Parathyroid adenoma (tissue), 2 donors: ENCODE results near the gene TRPV2.

ENCODE experiments used
- H2AFZ ChIP-seq: fragments of 300-600 bp; sonication (generic); one replicate; pipeline ENCODE4 v1.7.0; 2017; ENCODE audit warnings: antibody characterized with exemption, mild to moderate bottlenecking
- H3K27ac ChIP-seq: fragments of 300-600 bp; sonication (generic); one replicate; pipeline ENCODE4 v1.7.0; 2017
- H3K27me3 ChIP-seq: fragments of 300-600 bp; sonication (generic); one replicate; pipeline ENCODE4 v1.7.0; 2017; ENCODE audit warnings: low read length; ENCODE audit not compliant: control insufficient read depth, insufficient read depth
- H3K36me3 ChIP-seq: fragments of 300-600 bp; sonication (generic); one replicate; pipeline ENCODE4 v1.7.0; 2017; ENCODE audit warnings: low read length; ENCODE audit not compliant: control insufficient read depth, insufficient read depth
- H3K4me1 ChIP-seq: fragments of 300-600 bp; sonication (generic); one replicate; pipeline ENCODE4 v1.7.0; 2017; ENCODE audit warnings: control low read depth
- H3K4me2 ChIP-seq: fragments of 300-600 bp; sonication (generic); one replicate; pipeline ENCODE4 v1.7.0; 2017; ENCODE audit warnings: low read length
- H3K4me3 ChIP-seq: fragments of 300-600 bp; sonication (generic); one replicate; pipeline ENCODE4 v1.7.0; 2017; ENCODE audit warnings: low read depth, low read length
- H3K79me2 ChIP-seq: fragments of 300-600 bp; sonication (generic); one replicate; pipeline ENCODE4 v1.7.0; 2017; ENCODE audit warnings: control low read depth
- H3K9ac ChIP-seq: fragments of 300-600 bp; sonication (generic); one replicate; pipeline ENCODE4 v1.7.0; 2017; ENCODE audit warnings: mild to moderate bottlenecking
- H3K9me3 ChIP-seq: fragments of 300-600 bp; sonication (generic); one replicate; pipeline ENCODE4 v1.7.0; 2017; ENCODE audit warnings: low read length; ENCODE audit not compliant: control insufficient read depth
- CTCF ChIP-seq: fragments of 300-600 bp; sonication (generic); IDR thresholded peaks from one replicate; pipeline ENCODE4 v1.7.0; 2017; ENCODE audit warnings: antibody characterized with exemption, mild to moderate bottlenecking
- donor health status: primary hyperparathyroidism.

The TRPV2 gene

GRCh38 chr17:16480995-16481394, 65.6 kb downstream of the TRPV2 start:
- no peaks in the 10 kb centered on the region for H3K9me3 ChIP-seq
- no peak overlapping the region for H3K27ac ChIP-seq
- TF ChIP-seq CTCF = no peak
- no peak overlapping the region for H3K4me2 ChIP-seq
- H3K4me3 ChIP-seq = no peak overlapping the region
- H3K9ac ChIP-seq = no peak overlapping the region
- no peaks in the 10 kb centered on the region for H3K36me3 ChIP-seq
- peaks cover 3% of the 10 kb centered on the region for H3K79me2 ChIP-seq
- H3K27me3 ChIP-seq = no peaks in the 10 kb centered on the region
- no peak overlapping the region for H2AFZ ChIP-seq
- H3K4me1 ChIP-seq = no peaks in the 10 kb centered on the region

GRCh38 chr17:16482253-16482652, 66.9 kb downstream of the TRPV2 start:
- H3K27me3 ChIP-seq = no peaks in the 10 kb centered on the region
- H3K4me2 ChIP-seq = no peak overlapping the region
- peaks cover 12% of the 10 kb centered on the region for H3K4me1 ChIP-seq
- no peak overlapping the region for H3K27ac ChIP-seq
- H3K9me3 ChIP-seq = no peaks in the 10 kb centered on the region
- no peaks in the 10 kb centered on the region for H3K36me3 ChIP-seq
- H3K4me3 ChIP-seq = no peak overlapping the region
- H2AFZ ChIP-seq = no peak overlapping the region
- H3K9ac ChIP-seq = no peak overlapping the region
- H3K79me2 ChIP-seq = peaks cover 3% of the 10 kb centered on the region
- TF ChIP-seq CTCF = no peak

GRCh38 chr17:16483021-16483645, 67.8 kb downstream of the TRPV2 start:
- Histone ChIP-seq H3K4me3 (no peak overlapping the region), H3K27ac (no peak overlapping the region), H3K79me2 (peaks cover 3% of the 10 kb centered on the region), H3K4me2 (no peak overlapping the region), H3K9me3 (no peaks in the 10 kb centered on the region), H2AFZ (no peak overlapping the region), H3K36me3 (no peaks in the 10 kb centered on the region), H3K4me1 (peaks cover 13% of the 10 kb centered on the region), H3K9ac (no peak overlapping the region), H3K27me3 (no peaks in the 10 kb centered on the region)
- no peak for TF ChIP-seq CTCF

GRCh38 chr17:16484445-16485175, 69.2 kb downstream of the TRPV2 start:
- H3K9me3 ChIP-seq = no peaks in the 10 kb centered on the region
- no peak for TF ChIP-seq CTCF
- no peak overlapping the region for H3K9ac ChIP-seq
- no peak overlapping the region for H2AFZ ChIP-seq
- peaks cover 3% of the 10 kb centered on the region for H3K79me2 ChIP-seq
- H3K4me2 ChIP-seq = no peak overlapping the region
- H3K27ac ChIP-seq = no peak overlapping the region
- H3K4me1 ChIP-seq = peaks cover 20% of the 10 kb centered on the region
- no peak overlapping the region for H3K4me3 ChIP-seq
- no peaks in the 10 kb centered on the region for H3K27me3 ChIP-seq
- no peaks in the 10 kb centered on the region for H3K36me3 ChIP-seq
